CD8-positive, alpha-beta memory T cell (primary cell): Measurements from ENCODE around the gene ATXN1. TPM values are rescaled to one million over a fixed set of nuclear protein-coding genes. Genes with fewer than 3 reads are reported as not detected.

Experiments used
- CTCF ChIA-PET: fragments of 350-600 bp; sonication (Branson Sonifier 250); formaldehyde crosslinking; loops from one replicate; lab custom pipeline; 2021; ENCODE audit warnings: antibody characterized with exemption; lab: Charles Lee
- POLR2A ChIA-PET: fragments of 350-600 bp; sonication (Branson Sonifier 250); formaldehyde crosslinking; loops from one replicate; lab custom pipeline; 2021; ENCODE audit warnings: antibody characterized with exemption; lab: Charles Lee
- DNase-seq, 5 donors: peaks; one replicate each; pipeline versions ENCODE4 v3.0.0 to v3.0.0-alpha.2; 2020 to 2022; ENCODE audit warnings: mixed read lengths in 1 of 5
- H3K27ac ChIP-seq: one replicate; pipeline ENCODE4 v1.7.0; 2013; ENCODE audit warnings: low read depth, mild to moderate bottlenecking, low read length, moderate library complexity
- H3K27me3 ChIP-seq: 2 replicates; pipeline ENCODE4 v1.7.0; 2013; ENCODE audit warnings: low read length, mild to moderate bottlenecking; ENCODE audit not compliant: insufficient read depth, poor library complexity, severe bottlenecking
- H3K36me3 ChIP-seq: 2 replicates; pipeline ENCODE4 v1.7.0; 2013; ENCODE audit warnings: mild to moderate bottlenecking, low read length, moderate library complexity; ENCODE audit not compliant: insufficient read depth
- H3K4me1 ChIP-seq: 2 replicates; pipeline ENCODE4 v1.7.0; 2013; ENCODE audit warnings: mild to moderate bottlenecking, low read length, moderate library complexity; ENCODE audit not compliant: insufficient read depth
- H3K4me3 ChIP-seq: 2 replicates; pipeline ENCODE4 v1.7.0; 2013; ENCODE audit warnings: mild to moderate bottlenecking, low read length
- H3K9me3 ChIP-seq: 2 replicates; pipeline ENCODE4 v1.7.0; 2013; ENCODE audit warnings: mild to moderate bottlenecking, low read length
- H3K27ac Mint-ChIP-seq, 8 donors: one replicate each; pipeline ENCODE4 v1.8.0; 2020 to 2021; ENCODE audit warnings: mixed read lengths in 8 of 8, mild to moderate bottlenecking in 6 of 8, inconsistent platforms in 3 of 8, moderate library complexity in 3 of 8
- H3K27me3 Mint-ChIP-seq, 2 donors: one replicate each; pipeline ENCODE4 v1.8.0; 2020 to 2021; ENCODE audit warnings: mixed read lengths in 2 of 2, mild to moderate bottlenecking in 1 of 2, moderate library complexity in 1 of 2
- H3K36me3 Mint-ChIP-seq, 3 donors: one replicate each; pipeline ENCODE4 v1.8.0; 2020 to 2021; ENCODE audit warnings: mixed read lengths in 3 of 3, inconsistent platforms in 1 of 3, mild to moderate bottlenecking in 1 of 3
- H3K4me1 Mint-ChIP-seq, 3 donors: one replicate each; pipeline ENCODE4 v1.8.0; 2020 to 2021; ENCODE audit warnings: mixed read lengths in 3 of 3, inconsistent platforms in 1 of 3, mild to moderate bottlenecking in 1 of 3
- H3K4me3 Mint-ChIP-seq, 7 donors: one replicate each; pipeline ENCODE4 v1.8.0; 2020 to 2021; ENCODE audit warnings: mixed read lengths in 7 of 7, mild to moderate bottlenecking in 6 of 7, moderate library complexity in 4 of 7, inconsistent platforms in 2 of 7
- H3K9me3 Mint-ChIP-seq, 5 donors: one replicate each; pipeline ENCODE4 v1.8.0; 2020 to 2022; ENCODE audit warnings: mixed read lengths in 5 of 5, mild to moderate bottlenecking in 3 of 5, moderate library complexity in 2 of 5, inconsistent platforms in 1 of 5
- polyA plus RNA-seq: library from polyadenylated mRNA; unstranded; fragments of 300-500 nt; fragmentation: Illumina TruSeq; gene quantifications from one replicate; pipeline ENCODE4 v1.2.3, GENCODE V29; 2021
- total RNA-seq, 2 experiments: library from RNA; stranded (reverse); gene quantifications; one replicate each; pipeline ENCODE4 v1.2.3, GENCODE V29; 2021

ATXN1 gene
- total and polyA plus RNA-seq, 3 experiments from 2014 or later, result 20.0 to 114 (median 111) TPM

DNA sequence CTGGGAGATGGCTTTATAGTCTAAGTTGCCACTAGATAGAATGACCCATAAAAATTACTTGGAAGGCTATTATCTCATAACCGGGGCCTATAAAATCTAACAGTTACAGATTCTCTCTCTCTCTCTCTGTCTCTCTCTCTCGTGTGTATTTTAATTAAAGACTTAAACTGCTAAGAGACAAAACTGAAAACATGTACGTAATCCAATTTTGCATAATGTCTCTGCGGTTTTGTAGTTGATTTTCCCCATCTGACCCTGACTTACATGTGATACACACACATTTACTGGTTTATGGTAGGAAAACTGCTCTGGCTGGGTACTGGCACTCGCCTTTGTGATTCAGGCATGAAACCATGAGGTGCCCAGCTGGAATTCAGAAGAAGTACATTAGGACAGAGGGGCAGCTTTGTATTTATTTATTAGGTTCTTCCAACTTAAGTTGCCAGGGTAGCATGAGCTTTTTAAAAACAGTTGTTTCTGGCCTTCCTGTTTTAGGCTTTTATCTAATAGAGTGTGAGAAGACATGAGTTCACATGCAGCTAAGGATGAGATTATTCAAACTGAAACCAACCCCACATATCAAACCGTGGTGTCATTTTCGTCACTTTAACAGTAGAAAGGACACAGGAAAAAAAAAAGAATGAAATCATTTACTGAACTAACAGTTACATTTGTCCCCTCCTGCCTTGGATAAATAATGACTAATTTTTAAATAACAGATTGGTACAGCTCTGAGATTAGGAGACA is 340.4 kb downstream of the ATXN1 start:
- H3K4me3 ChIP-seq, result peak overlapping the region; percentile 24

GRCh38 chr6:16420337-16420714 is 340.9 kb downstream of the ATXN1 start:
- H3K4me3 ChIP-seq, result peak overlapping the region; percentile 24
- Mint-ChIP-seq H3K27ac (peak overlapping the region; percentile 94 to 99 (median 97)), H3K4me3 (peak overlapping the region; percentile 50 to 86 (median 76)), H3K9me3 (no peaks in the 10 kb centered on the region), H3K36me3 (peaks cover 0 to 7% (median 0%) of the 10 kb centered on the region in 3 donors), H3K27me3 (no peaks in the 10 kb centered on the region), H3K4me1 (peaks cover 52 to 82% (median 77%) of the 10 kb centered on the region in 3 donors)
- H3K4me1 ChIP-seq, result peaks cover 35% of the 10 kb centered on the region
- H3K27me3 ChIP-seq, result no peaks in the 10 kb centered on the region
- ChIA-PET CTCF (interaction anchor here (0.8 to 1.9 kb wide), 6 partner anchors 10 to 343 kb away, joined by 3 to 8 read pairs (median 4); partner anchors contain the start of gene ATXN1), POLR2A (interaction anchor here (0.7 kb wide), 1 partner anchor 342 kb away, joined by 3 read pairs; no protein-coding TSS in a partner anchor)
- no peak for DNase-seq
- no peaks in the 10 kb centered on the region for H3K9me3 ChIP-seq
- H3K36me3 ChIP-seq, result no peaks in the 10 kb centered on the region
- peak overlapping the region; percentile 94 for H3K27ac ChIP-seq

More for the DNA sequence above, 340.4 kb downstream of the ATXN1 start:
- CTCF ChIA-PET, result interaction anchor here (0.5 to 1.9 kb wide), 8 partner anchors 11 to 343 kb away, joined by 3 to 8 read pairs (median 3); partner anchors contain the start of gene ATXN1
- Mint-ChIP-seq H3K4me3 (peak overlapping the region; percentile 50 to 86 (median 76)), H3K36me3 (peaks cover 1 to 11% (median 2%) of the 10 kb centered on the region in 3 donors), H3K27me3 (no peaks in the 10 kb centered on the region), H3K4me1 (peaks cover 55 to 83% (median 79%) of the 10 kb centered on the region in 3 donors), H3K9me3 (no peaks in the 10 kb centered on the region), H3K27ac (peak overlapping the region; percentile 94 to 99 (median 97))
- Histone ChIP-seq H3K9me3 (no peaks in the 10 kb centered on the region), H3K4me1 (peaks cover 35% of the 10 kb centered on the region), H3K27me3 (no peaks in the 10 kb centered on the region), H3K36me3 (no peaks in the 10 kb centered on the region), H3K27ac (peak overlapping the region; percentile 94)
- DNase-seq, result peak; percentile 20 to 74 (median 40)
- POLR2A ChIA-PET, result interaction anchor here (0.6 to 0.9 kb wide), 3 partner anchors 17 to 342 kb away, joined by 3 to 7 read pairs (median 4); no protein-coding TSS in a partner anchor

DNA sequence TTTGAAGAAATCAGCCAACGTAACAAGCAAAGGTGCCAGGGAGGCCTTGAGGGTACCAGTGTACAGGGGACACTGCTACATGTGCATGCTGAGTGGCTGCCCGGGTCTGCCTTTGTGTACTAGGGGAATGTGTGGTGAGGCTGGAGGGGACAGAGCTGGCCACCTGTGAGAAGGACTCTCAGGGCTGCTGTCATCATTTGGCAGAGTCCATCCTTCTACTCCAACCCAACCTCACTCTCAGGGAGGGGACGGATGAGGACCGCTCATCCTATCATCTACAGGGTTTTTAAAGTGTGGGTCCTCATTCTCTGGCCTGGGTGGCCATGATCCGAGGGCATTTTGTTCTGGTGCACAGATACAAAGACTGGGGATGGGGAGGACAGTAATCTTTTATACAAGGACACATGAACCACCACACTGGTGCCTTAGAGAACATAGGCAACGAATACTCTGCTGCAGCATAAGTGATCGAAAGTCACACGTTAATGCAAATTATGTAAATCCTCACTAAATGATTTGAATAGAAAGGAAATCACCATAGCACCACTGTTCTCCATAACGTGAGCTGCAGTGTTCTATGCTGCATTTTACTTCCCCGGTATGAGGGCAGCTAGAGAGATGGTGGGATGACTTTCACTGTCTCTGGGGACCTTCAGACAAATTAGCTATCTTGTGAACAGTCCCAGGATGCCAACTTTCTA is 341.5 kb downstream of the ATXN1 start:
- H3K4me1 ChIP-seq, result peaks cover 35% of the 10 kb centered on the region
- no peaks in the 10 kb centered on the region for H3K36me3 ChIP-seq
- no peaks in the 10 kb centered on the region for H3K27me3 Mint-ChIP-seq
- H3K27ac Mint-ChIP-seq, result peak overlapping the region; percentile 94 to 99 (median 97)
- no peaks in the 10 kb centered on the region for H3K9me3 Mint-ChIP-seq
- no peak overlapping the region for H3K4me3 ChIP-seq
- peaks cover 53 to 78% (median 74%) of the 10 kb centered on the region in 3 donors for H3K4me1 Mint-ChIP-seq
- DNase-seq, result no peak
- CTCF ChIA-PET, result interaction anchor here (0.8 to 1.9 kb wide), 6 partner anchors 10 to 344 kb away, joined by 3 to 8 read pairs (median 3); no protein-coding TSS in a partner anchor
- peak overlapping the region; percentile 94 for H3K27ac ChIP-seq
- no peaks in the 10 kb centered on the region for H3K27me3 ChIP-seq
- no peaks in the 10 kb centered on the region for H3K9me3 ChIP-seq
- H3K4me3 Mint-ChIP-seq, result peak overlapping the region; percentile 39 to 86 (median 76)
- H3K36me3 Mint-ChIP-seq, result peaks cover 0 to 1% (median 0%) of the 10 kb centered on the region in 3 donors
- POLR2A ChIA-PET, result no interaction called here

GRCh38 chr6:16418151-16418550 is 343.1 kb downstream of the ATXN1 start:
- POLR2A ChIA-PET, result no interaction called here
- no peak overlapping the region for H3K4me3 Mint-ChIP-seq
- peaks cover 58 to 78% (median 75%) of the 10 kb centered on the region in 3 donors for H3K4me1 Mint-ChIP-seq
- Histone ChIP-seq H3K27ac (no peak overlapping the region), H3K27me3 (no peaks in the 10 kb centered on the region), H3K9me3 (no peaks in the 10 kb centered on the region), H3K36me3 (no peaks in the 10 kb centered on the region), H3K4me3 (no peak overlapping the region), H3K4me1 (peaks cover 34% of the 10 kb centered on the region)
- DNase-seq, result no peak
- H3K27me3 Mint-ChIP-seq, result no peaks in the 10 kb centered on the region
- H3K36me3 Mint-ChIP-seq, result no peaks in the 10 kb centered on the region
- H3K9me3 Mint-ChIP-seq, result no peaks in the 10 kb centered on the region
- H3K27ac Mint-ChIP-seq, result no peak overlapping the region
- CTCF ChIA-PET, result no interaction called here

- ChIA-PET POLR2A (interaction anchor here (0.6 kb wide), 1 partner anchor 45 kb away, joined by 6 read pairs; no protein-coding TSS in a partner anchor), CTCF (no interaction called here)
- H3K9me3 ChIP-seq, result no peaks in the 10 kb centered on the region
- Mint-ChIP-seq H3K27ac (peak overlapping the region in 3 of 8 donors; percentile 22 to 84 (median 67)), H3K4me1 (peaks cover 43 to 73% (median 69%) of the 10 kb centered on the region in 3 donors), H3K27me3 (no peaks in the 10 kb centered on the region), H3K9me3 (no peaks in the 10 kb centered on the region), H3K36me3 (no peaks in the 10 kb centered on the region), H3K4me3 (no peak overlapping the region)
- no peak for DNase-seq
- H3K4me1 ChIP-seq, result peaks cover 13% of the 10 kb centered on the region
- H3K27me3 ChIP-seq, result no peaks in the 10 kb centered on the region
- no peaks in the 10 kb centered on the region for H3K36me3 ChIP-seq
- no peak overlapping the region for H3K27ac ChIP-seq
- H3K4me3 ChIP-seq, result no peak overlapping the region
Measured at GRCh38 chr6:16415677-16416076, 345.6 kb downstream of the ATXN1 start.

DNA sequence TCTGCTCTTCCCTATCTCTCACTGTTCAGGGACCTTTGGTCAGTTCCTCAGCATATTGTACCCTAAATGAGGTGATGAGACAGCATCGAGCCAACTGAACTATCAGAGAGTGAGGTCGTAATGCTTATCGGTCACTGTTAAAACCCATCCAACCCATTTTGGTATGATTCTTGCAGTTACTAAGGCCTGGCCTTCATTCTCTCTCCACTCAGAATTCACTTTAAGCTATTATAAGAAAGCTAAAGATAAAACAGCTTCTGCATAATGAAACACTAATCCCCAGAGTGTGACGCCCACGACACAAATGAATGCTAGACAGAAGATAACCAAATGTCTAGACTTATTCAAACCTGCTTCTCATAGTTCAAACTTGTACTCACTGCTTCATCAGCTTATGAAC is 347.1 kb downstream of the ATXN1 start:
- H3K36me3 Mint-ChIP-seq, result peaks cover 0 to 6% (median 5%) of the 10 kb centered on the region in 3 donors
- peak overlapping the region; percentile 80 to 93 (median 90) for H3K27ac Mint-ChIP-seq
- H3K4me1 ChIP-seq, result no peaks in the 10 kb centered on the region
- H3K9me3 ChIP-seq, result no peaks in the 10 kb centered on the region
- H3K27me3 Mint-ChIP-seq, result no peaks in the 10 kb centered on the region
- DNase-seq, result no peak
- H3K4me3 ChIP-seq, result no peak overlapping the region
- peaks cover 35 to 72% (median 69%) of the 10 kb centered on the region in 3 donors for H3K4me1 Mint-ChIP-seq
- H3K36me3 ChIP-seq, result no peaks in the 10 kb centered on the region
- no peaks in the 10 kb centered on the region for H3K9me3 Mint-ChIP-seq
- H3K4me3 Mint-ChIP-seq, result peak overlapping the region; percentile 62 to 91 (median 82)
- H3K27me3 ChIP-seq, result no peaks in the 10 kb centered on the region
- ChIA-PET POLR2A (interaction anchor here (0.9 kb wide), 1 partner anchor 21 kb away, joined by 3 read pairs; no protein-coding TSS in a partner anchor), CTCF (interaction anchor here (0.7 to 1.7 kb wide), 3 partner anchors 10 to 349 kb away, joined by 3 to 6 read pairs (median 4); no protein-coding TSS in a partner anchor)
- peak overlapping the region; percentile 3 for H3K27ac ChIP-seq

DNA sequence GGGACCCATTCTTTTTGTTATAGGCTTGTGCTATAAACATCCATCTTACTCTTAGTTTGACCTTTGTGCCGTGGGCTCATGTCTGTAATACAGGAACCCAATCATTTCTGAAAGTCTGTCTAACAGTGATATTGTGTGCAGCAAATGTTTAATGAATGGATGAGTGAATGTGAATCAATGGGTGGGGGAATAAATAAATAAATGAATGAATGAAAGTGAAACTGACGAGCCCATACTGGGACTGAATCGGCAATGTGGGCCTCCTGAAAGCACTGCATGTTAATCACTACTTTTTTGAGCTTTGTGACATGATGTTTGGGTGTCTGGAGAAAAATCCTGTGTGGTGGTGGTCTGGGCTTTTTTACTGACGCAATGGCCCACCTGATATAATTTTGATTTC is 347.9 kb downstream of the ATXN1 start:
- ChIA-PET POLR2A (no interaction called here), CTCF (interaction anchor here (1.0 to 1.7 kb wide), 2 partner anchors 10 to 350 kb away, joined by 4 to 6 read pairs; no protein-coding TSS in a partner anchor)
- peaks cover 0 to 8% (median 5%) of the 10 kb centered on the region in 3 donors for H3K36me3 Mint-ChIP-seq
- peak overlapping the region; percentile 0 for H3K27ac ChIP-seq
- no peaks in the 10 kb centered on the region for H3K27me3 ChIP-seq
- no peaks in the 10 kb centered on the region for H3K36me3 ChIP-seq
- H3K4me1 ChIP-seq, result no peaks in the 10 kb centered on the region
- H3K9me3 Mint-ChIP-seq, result no peaks in the 10 kb centered on the region
- no peak overlapping the region for H3K4me3 ChIP-seq
- peak overlapping the region; percentile 62 to 91 (median 82) for H3K4me3 Mint-ChIP-seq
- H3K4me1 Mint-ChIP-seq, result peaks cover 31 to 69% (median 65%) of the 10 kb centered on the region in 3 donors
- no peaks in the 10 kb centered on the region for H3K27me3 Mint-ChIP-seq
- peak overlapping the region; percentile 80 to 93 (median 90) for H3K27ac Mint-ChIP-seq
- DNase-seq, result peak in 1 of 5 donors; percentile 21
- H3K9me3 ChIP-seq, result no peaks in the 10 kb centered on the region
